HG02870 (cell line): Measurements from ENCODE around the gene PTPRN2.
"Not testable (repeated sequence)": the region's sequence is repeated elsewhere in the genome, so short reads cannot be mapped to it uniquely, and the experiment has no call there.

Experiments
- ATAC-seq: cut with Tn5 transposase; IDR thresholded peaks from one replicate; pipeline ENCODE4 v1.9.1; 2021; ENCODE audit warnings: mild to moderate bottlenecking, moderate library complexity; ENCODE audit not compliant: unreplicated experiment

Gene PTPRN2

DNA sequence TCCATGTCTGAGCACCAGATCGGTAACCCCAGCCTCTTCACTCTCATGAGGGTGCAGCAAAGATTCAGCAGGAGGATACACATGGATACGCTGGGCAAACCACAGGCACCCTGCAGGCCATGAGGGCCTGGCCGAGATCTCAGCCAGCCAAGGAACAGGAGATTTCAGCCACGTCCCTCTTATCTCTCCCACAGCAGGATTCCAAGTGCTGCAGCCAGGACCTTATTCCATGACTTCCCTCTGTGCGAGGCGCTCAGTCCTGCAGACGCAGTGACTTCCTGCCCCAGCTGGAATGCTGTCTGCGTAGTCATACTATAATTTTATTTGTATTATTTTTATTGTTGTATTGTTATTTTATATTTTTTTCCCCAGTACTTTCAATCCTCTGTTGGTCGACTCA, 66.8 kb downstream of the PTPRN2 start:
- no peak for ATAC-seq

- ATAC-seq = no peak
Observed at GRCh38 chr7:158519633-158520174, 67.9 kb downstream of the PTPRN2 start.

- ATAC-seq = no peak
Observed at GRCh38 chr7:158518980-158519632, 68.5 kb downstream of the PTPRN2 start.

- no peak for ATAC-seq
Observed at GRCh38 chr7:158517571-158517970, 70.1 kb downstream of the PTPRN2 start.

- no peak for ATAC-seq
Observed at GRCh38 chr7:158517072-158517471, 70.6 kb downstream of the PTPRN2 start.

DNA sequence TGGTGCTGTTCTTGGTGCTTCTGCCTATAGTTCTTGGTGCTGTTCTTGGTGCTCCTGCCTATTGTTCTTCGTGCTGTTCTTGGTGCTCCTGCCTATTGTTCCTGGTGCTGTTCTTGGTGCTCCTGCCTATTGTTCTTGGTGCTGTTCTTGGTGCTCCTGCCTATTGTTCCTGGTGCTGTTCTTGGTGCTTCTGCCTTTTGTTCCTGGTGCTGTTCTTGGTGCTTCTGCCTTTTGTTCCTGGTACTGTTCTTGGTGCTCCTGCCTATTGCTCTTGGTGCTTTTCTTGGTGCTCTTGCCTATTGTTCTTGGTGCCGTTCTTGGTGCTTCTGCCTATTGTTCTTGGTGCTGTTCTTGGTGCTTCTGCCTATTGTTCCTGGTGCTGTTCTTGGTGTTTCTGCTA, 71.1 kb downstream of the PTPRN2 start:
- ATAC-seq = no peak

DNA sequence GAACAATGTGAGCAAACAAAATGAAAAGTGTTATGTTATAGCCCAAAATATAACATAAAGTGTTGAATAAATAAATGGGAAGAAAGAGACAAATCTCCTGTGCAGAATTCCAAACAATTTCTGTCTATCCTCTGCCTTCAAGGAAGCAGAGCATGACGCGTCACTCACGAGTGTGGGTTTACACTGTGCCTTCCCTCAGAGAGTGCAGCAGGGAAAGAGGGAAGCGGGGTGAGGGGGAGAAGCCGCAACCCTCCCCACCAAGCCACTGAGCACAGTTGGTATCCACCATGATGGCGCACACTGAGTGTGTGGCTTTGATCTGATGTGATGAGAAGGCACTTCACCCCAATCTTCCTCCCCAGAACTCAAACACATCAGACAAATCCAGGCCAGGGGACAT, 74.8 kb downstream of the PTPRN2 start:
- no peak for ATAC-seq

DNA sequence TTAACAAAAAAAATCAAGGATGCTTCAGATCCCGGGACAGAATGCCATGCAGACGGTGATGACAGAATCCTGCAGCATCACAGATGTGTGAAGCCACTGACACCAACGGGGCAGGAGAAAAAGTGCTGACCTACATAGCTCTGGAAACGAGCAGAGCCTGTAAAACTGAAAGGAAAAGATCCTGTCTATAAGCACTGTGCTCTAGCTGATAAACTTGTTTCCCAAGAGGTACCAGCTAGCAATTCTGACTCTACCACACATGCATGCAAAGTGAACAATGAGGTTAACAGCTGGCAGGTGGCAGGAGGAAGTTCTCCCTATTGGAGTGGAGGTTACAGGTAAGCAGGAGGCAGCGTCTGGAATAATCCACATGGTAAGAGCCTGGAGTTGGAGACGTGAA, 75.6 kb downstream of the PTPRN2 start:
- no peak for ATAC-seq

DNA sequence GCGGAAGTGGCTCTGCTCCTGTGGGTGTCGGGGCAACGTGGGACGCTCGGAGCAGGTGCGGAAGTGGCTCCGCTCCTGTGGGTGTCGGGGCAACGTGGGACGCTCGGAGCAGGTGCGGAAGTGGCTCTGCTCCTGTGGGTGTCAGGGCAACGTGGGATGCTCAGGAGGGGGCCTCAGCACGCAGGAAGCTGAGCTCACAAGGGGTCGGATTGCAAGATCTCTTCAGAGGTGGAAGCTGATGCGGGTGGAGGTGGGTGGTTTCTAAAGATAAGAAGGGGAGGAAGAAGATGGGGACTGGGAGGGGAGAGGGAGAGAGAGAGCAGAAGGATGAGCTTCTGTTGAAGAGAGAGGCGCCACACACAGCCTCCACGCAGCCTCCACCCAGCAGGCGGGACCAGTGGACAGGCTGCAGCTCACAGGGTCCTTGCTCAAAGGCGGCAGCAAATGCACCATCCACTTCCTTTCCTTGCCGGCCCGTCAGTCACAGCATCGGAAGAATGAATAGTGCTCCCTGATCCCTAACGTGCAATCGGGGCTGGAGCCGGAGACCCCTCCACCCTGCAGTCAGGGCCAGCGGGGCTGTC, 78.7 kb downstream of the PTPRN2 start:
- ATAC-seq = no peak

DNA sequence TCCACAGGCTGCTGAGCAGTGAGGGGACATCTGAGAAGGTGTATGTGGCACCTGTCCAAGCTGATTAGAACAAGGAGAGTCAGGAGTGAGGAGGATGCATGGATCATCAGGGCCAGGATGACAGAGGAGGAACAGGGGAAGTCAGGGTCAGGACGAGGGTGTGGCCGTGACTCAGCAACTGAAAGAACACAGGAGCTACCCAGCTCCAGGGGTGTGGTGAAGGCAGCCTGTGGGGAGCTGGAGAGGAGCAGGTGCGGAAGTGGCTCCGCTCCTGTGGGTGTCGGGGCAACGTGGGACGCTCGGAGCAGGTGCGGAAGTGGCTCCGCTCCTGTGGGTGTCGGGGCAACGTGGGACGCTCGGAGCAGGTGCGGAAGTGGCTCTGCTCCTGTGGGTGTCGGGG, 79.3 kb downstream of the PTPRN2 start:
- not testable (repeated sequence) for ATAC-seq

GRCh38 chr7:158507917-158508316, 79.7 kb downstream of the PTPRN2 start:
- ATAC-seq = no peak

GRCh38 chr7:158507175-158507574, 80.4 kb downstream of the PTPRN2 start:
- ATAC-seq = not testable (repeated sequence)

GRCh38 chr7:158506626-158507025, 81.0 kb downstream of the PTPRN2 start:
- no peak for ATAC-seq

DNA sequence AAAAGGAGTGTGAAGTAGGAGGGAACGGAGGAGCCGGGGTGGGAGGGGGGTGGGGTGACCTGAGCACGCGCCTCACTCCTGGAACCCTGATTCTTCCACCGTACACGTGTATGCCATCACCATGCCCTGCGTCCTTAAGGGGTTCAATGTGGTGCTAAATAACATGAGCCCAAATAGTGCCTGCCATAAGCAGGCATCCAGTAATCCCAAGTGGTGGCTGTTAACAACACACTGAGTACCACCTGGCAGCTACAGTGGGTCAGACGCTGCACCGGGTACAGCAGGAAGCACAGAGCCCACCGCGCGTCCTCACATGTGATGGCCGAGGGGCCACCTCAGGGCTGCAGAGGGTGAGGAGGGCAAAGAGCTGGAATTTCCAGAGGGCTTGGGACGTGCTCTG, 81.9 kb downstream of the PTPRN2 start:
- ATAC-seq = no peak

DNA sequence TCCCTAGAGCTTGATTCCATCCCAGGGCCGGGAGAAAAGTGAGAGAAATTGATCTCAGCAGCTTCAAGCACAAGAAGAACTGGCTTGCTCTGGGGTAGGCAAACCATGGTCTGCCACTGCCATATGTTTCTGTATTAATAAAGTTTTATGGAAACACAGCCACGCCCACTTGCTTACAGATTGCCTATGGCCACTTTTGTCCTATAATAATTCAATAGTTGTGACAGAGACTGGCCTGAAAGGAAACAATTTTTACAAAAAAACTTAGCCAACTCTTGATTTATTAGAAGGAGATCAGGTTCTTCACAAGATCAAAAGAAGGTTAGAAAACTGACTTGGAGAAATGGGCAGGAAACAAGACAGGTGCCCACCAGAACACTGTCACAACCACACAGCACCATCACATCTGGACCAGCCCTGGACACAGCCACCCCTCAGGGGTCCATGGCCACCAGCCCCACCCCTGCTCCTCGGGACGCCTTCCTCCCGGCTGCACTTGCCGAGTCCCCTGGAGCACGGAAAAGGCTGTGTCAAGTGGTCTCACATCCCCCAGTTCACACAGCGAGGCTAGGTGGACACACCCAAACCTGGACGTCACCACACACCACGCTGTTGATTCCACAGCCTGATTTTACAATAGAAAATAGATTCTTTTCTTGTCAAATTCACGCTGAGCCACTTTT, 85.4 kb downstream of the PTPRN2 start:
- ATAC-seq = no peak

GRCh38 chr7:158501393-158502067, 86.1 kb downstream of the PTPRN2 start:
- no peak for ATAC-seq

- ATAC-seq = no peak
Observed at GRCh38 chr7:158500651-158501052, 87.0 kb downstream of the PTPRN2 start.

GRCh38 chr7:158499082-158499455, 88.6 kb downstream of the PTPRN2 start:
- ATAC-seq = no peak

DNA sequence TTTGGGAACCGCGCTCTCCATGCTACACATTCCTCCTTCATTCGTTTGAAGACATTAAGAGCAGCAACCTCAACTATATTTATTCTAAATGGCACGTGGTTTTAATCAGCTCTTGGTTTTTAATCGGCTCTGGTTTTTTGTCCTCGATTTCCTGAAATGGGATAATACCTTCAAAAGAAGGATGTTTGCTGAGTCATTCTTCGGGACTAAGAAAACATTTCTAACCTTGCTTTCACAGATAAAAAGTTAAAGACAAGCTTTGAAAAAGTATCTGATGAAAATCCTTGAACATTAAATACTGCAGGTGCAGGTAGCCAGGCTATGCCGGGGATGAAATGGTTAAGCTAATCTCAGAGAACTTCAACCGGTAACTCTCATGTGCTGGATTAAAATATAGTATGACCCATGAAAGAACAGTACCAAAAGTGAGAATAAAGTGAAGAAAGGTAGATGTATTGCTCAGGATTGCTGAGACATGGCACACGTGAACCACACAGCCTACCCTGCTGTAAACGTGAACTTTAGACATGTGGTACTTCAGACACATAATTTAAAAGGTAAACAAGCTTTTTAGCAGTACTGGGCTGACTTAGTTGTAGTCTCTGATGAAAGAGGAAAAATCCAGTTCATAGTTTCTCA, 89.1 kb downstream of the PTPRN2 start:
- ATAC-seq = no peak

GRCh38 chr7:158497627-158498026, 90.0 kb downstream of the PTPRN2 start:
- no peak for ATAC-seq

DNA sequence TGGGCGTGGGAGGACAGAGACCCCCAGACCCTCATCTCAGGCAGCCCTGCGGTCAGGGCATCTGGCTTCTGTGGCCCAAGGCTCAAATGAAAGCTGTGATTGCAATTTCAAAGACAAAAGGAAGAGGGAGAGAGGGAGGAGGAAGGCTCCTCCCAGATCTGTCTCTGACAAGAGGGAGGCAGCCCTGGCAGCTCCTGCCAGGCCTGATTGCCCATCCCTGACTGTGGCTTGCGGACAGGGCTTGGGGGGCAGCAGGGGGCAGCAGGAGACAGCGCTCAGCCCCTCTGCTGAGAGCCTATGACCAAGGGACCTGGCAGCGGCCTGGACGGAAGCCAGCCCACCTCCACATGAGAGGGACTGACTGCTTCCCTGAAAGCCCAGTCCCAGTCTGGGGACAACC, 91.8 kb downstream of the PTPRN2 start:
- ATAC-seq = no peak
